Non-pigmented ciliary epithelial cell (primary cell): ENCODE data around the gene DNAI2.
"Not testable (repeated sequence)": the region's sequence is repeated elsewhere in the genome, so short reads cannot be mapped to it uniquely, and the experiment has no call there.

Experiments
- DNase-seq: peaks from one replicate; pipeline ENCODE4 v3.0.0-alpha.2; 2010; ENCODE audit warnings: low read depth

Gene DNAI2

GRCh38 chr17:74276051-74276476 is 2.0 kb downstream of the DNAI2 start:
- no peak for DNase-seq

- no peak for DNase-seq
Measured at GRCh38 chr17:74276541-74277009, 2.5 kb downstream of the DNAI2 start.

GRCh38 chr17:74277935-74278334 is 3.9 kb downstream of the DNAI2 start:
- DNase-seq, result no peak

- DNase-seq, result not testable (repeated sequence)
Measured at GRCh38 chr17:74279617-74280016, 5.6 kb downstream of the DNAI2 start.

- no peak for DNase-seq
Measured at GRCh38 chr17:74280093-74280513, 6.1 kb downstream of the DNAI2 start.

- no peak for DNase-seq
Measured at GRCh38 chr17:74281799-74282198, 7.8 kb downstream of the DNAI2 start.

- not testable (repeated sequence) for DNase-seq
Measured at GRCh38 chr17:74282274-74282586, 8.2 kb downstream of the DNAI2 start.

- no peak for DNase-seq
Measured at GRCh38 chr17:74282587-74283370, 8.7 kb downstream of the DNAI2 start.

GRCh38 chr17:74283371-74283673 is 9.3 kb downstream of the DNAI2 start:
- no peak for DNase-seq

GRCh38 chr17:74287031-74287602 is 13.1 kb downstream of the DNAI2 start:
- DNase-seq, result no peak

GRCh38 chr17:74288785-74289184 is 14.8 kb downstream of the DNAI2 start:
- DNase-seq, result no peak

- DNase-seq, result no peak
Measured at GRCh38 chr17:74289688-74290087, 15.7 kb downstream of the DNAI2 start.

GRCh38 chr17:74290340-74290739 is 16.3 kb downstream of the DNAI2 start:
- no peak for DNase-seq

GRCh38 chr17:74292495-74292894 is 18.5 kb downstream of the DNAI2 start:
- DNase-seq, result no peak

GRCh38 chr17:74295625-74296547 is 21.9 kb downstream of the DNAI2 start:
- DNase-seq, result no peak

GRCh38 chr17:74296548-74296936 is 22.5 kb downstream of the DNAI2 start:
- DNase-seq, result peak; percentile 11

- no peak for DNase-seq
Measured at GRCh38 chr17:74297941-74298340, 23.9 kb downstream of the DNAI2 start.

GRCh38 chr17:74298778-74299177 is 24.7 kb downstream of the DNAI2 start:
- DNase-seq, result no peak

GRCh38 chr17:74299226-74300009 is 25.4 kb downstream of the DNAI2 start:
- no peak for DNase-seq

- no peak for DNase-seq
Measured at GRCh38 chr17:74303305-74303704, 29.3 kb downstream of the DNAI2 start.

- DNase-seq, result no peak
Measured at GRCh38 chr17:74304184-74304583, 30.1 kb downstream of the DNAI2 start.
